NCI-H510A treated with DMSO at 0.1 percent for 48 hours (cell line): ENCODE measurements around the gene CHMP2B.
A peak's percentile ranks its signal among the peaks of the same experiment; 100 is the strongest.
"Not testable (repeated sequence)": the region's sequence is repeated elsewhere in the genome, so short reads cannot be mapped to it uniquely, and the experiment has no call there.

Experiments used
- DNase-seq: peaks from one replicate; lab custom pipeline; 2025; lab: John Stamatoyannopoulos, UW

CHMP2B gene

DNA sequence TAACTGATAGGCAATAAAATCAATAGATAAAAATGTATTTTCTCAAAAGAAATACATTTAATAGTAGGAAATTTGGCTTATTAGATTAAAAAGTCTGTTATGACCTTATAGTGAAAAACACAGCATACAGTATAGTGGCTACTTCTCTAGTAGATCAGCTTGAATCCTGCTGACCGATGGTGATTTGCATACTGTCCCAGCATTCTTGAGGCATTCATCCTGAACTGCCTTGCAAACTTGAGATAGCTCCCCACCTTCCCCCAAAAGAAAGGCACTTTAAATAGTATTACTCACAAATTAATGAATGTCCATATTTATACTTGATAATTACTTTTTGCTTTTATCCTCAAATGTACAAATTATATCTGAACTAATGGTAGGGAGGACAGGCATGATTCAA, 6.7 kb downstream of the CHMP2B start:
- no peak for DNase-seq

DNA sequence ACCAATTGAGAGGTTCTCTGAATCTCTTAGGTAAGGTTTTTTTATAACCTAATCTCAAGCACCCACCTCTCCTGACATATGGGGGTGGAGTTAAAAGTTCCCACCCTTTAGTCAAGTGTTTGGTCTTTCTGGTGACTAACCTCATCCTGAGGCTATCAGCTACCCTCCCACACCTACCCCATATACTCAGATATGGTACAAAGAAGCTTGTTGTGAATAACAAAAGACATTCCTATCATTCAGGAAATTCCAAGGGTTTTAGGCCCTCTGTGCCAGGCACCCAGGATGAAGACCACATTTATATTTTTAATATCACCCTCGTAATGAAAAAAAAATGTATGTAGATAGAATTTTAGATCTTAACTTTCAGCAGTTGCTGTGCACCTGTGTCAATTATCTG, 9.0 kb downstream of the CHMP2B start:
- DNase-seq = no peak

DNA sequence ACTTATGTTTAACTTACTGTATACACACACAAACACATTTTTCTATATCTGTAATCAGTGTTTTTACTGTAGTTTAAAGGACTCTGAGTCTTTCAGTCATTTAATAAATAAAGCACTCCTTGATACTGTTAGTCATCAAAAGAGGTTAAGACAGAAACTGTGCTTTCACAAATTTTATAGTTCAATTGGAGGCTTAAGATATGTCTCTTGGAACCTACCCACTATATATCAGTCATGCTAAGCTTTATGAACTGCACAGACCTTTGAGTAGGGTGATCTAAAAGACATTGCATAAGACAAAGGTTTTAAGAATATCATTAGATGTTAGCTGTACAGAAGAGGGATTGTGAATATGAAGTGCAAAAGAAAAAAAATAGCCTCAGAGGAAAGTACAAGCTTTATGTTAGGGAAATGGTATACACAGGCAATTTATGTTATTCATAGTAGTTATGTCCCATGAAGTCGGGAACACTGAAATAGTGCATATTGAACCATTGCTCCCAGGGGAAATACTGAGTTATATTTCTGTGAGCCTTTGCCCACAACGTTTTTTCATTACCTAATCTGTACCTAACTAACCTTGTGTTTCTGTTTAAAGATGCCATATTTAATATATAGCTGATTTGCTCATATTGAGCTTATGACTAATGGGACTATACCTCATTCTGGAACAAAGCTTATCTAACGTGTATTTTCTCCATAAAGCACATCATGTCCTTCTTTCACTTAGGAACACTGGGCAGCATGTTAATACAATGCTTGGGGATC, 19.7 kb downstream of the CHMP2B start:
- DNase-seq = no peak

DNA sequence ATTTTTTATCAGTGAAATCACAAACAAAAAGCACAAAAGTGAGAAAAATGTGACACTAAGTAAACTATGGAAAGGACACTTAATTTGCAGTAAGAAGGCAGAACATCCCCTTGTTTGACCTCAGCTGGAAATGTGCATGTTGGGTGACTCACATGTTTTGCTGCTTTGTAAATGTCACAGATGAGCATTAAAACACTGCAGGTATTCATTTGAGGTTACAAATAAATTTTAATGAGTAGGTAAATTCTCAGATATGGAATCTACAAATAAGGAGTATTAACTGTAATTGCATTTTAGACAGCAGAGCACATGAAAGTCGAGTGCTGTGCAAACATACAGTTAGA, 20.3 kb downstream of the CHMP2B start:
- DNase-seq = no peak

DNA sequence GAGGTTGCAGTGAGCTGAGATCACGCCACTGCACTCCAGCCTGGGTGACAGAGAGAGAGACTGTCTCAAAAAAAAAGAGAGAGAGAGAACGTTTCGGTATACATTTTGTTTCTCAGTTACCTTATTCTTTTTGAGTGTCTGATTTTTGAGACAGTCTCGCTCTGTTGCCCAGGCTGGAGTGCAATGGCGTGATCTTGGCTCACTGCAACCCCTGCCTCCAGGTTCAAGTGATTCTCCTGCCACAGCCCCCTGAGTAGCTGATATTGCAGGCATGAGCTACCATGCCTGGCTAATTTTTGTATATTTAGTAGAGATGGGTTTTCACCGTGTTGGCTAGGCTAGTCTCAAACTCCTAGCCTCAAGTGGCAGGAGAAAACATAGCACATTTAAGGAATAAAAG, 21.1 kb downstream of the CHMP2B start:
- not testable (repeated sequence) for DNase-seq

DNA sequence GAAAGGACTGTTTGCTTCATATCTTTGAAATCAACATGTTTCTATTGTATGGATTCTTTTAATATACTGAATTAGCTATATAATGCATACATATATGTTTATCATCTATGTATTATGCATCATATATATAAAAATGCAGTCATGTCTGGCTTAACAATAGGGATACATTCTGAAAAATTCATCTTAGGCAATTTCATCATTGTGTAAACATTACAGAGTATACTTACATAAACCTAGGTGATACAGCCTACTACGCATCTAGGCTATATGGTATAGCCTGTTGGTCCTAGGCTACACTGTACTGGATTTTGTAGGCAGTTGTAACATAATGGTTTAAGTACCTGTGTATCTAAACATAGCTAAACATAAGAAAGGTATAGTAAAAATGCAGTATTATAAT, 21.7 kb downstream of the CHMP2B start:
- DNase-seq = no peak

DNA sequence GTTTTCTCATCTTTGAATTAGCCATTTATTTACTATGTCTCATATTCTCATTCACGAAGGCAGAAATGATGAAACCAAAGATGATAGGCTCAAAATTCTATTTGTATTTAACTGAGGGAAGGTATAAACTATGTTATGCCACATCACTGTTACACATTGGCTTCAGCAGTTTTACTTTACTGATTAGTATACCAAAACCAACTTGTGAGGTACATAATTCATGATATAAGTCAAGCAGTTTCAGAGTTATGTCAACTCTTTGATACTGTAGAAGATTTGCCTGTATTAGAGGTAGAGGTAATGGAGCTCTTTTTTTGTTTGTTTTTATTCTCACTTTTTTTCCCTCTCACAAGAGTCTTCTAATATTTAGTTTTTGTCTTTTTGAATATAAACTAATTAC, 22.9 kb downstream of the CHMP2B start:
- DNase-seq = no peak

DNA sequence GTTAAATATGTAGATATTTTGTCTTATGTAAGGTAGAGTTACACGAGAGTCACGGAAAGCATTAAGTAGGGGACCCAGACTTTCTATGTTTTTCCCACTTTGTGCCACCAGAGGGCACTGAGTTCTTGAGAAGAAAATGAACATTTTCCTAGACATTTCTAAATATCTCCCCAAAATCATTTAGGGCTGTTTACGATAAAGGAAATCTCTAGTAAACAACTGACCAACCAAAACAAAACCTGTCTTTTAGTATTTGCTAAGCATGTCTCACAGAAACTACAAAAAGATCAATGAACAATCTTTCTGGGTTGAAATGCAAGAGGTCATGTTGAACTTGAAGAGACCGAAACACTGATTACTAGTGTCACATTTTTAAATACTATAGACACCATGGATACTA, 33.2 kb downstream of the CHMP2B start:
- DNase-seq = peak; percentile 30

DNA sequence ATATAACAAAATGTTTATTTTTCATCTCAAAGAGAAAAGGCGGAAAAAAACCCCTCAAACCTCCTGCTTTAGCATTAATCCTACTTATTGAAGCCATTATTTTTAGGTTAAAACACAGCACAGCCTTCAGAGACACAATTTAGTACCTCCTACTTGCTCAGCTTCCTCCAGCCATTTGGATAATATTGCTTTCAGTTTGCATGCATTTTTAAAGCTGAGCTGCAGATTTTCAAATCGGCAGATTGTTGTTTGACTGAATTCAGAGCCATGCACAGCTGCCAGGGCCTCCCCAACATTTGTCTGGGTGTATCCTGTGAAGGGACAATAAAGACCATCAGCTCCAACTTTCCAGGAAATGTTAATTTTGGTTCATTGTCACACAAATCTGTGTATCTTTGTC, 34.8 kb downstream of the CHMP2B start:
- no peak for DNase-seq

DNA sequence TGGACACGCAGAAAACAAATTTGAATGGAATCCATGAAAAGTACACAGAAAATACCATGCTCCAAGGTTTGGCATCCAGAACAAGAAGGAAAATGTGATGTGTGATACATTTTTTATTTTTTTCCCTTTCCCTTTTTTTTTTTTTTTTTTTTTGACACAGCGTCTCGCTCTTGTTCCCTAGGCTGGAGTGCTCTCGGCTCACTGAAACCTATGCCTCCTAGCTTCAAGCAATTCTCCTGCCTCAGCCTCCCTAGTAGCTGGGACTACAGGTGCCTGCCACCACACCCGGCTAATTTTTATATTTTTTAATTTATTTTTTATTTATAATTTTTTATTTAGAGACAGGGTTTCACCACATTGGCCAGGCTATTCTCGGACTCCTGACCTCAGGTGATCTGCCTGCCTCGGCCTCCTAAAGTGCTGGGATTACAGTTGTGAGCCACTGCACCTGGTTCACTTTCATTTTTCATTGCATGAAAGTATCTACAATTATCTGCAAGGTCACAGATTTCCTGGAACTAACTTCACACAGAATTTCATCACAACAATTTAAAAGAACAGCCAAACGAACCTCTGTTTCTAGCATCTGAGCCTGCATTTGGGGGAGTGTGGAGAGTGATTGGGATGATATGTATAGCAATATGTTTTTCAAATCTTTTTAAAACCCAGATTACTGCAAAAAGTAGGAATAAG, 41.0 kb downstream of the CHMP2B start:
- no peak for DNase-seq

DNA sequence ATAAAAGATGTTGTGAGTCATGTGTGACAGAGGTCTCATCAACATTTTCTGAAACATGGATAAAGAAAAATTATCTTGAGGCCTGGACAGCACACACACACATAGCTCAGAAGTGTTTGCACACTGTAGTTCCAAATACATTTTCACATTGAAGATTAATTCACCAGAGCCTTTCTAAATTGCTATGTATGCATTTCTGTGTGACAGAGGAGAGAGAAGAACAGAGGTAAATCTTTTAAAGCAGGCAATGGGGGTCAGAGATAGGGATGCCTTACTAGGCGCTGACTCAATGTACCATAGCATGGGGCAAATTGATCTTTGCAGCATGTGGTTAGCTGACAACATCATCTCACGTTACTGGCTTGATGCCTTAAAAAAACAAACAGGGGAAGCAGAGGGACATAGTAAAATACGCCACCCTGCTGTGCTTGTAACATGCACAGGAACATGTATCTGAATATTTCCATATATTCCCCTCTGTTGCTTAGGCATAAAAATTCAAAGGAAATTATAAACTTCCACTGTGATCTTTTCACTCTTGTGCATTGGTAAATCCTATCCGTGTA, 41.6 kb downstream of the CHMP2B start:
- DNase-seq = no peak

DNA sequence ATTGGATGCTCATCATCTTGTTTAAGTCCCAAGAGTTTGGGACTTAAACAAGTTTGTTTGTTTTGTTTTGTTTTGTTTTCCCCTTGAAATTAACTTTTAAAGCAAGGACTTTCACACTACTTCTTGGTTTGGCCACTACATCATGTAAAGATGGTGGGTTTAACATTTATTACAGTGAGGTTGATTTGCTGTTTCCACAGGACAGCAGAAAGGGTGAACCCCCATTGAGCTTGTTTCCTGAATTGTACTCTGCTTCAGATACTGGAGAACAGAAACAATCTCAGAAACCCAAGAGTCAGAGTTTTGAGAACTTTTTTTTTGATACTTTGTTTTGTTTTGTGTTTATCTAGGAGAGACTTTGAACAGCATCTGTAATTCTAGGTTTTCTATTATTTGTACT, 42.6 kb downstream of the CHMP2B start:
- no peak for DNase-seq

DNA sequence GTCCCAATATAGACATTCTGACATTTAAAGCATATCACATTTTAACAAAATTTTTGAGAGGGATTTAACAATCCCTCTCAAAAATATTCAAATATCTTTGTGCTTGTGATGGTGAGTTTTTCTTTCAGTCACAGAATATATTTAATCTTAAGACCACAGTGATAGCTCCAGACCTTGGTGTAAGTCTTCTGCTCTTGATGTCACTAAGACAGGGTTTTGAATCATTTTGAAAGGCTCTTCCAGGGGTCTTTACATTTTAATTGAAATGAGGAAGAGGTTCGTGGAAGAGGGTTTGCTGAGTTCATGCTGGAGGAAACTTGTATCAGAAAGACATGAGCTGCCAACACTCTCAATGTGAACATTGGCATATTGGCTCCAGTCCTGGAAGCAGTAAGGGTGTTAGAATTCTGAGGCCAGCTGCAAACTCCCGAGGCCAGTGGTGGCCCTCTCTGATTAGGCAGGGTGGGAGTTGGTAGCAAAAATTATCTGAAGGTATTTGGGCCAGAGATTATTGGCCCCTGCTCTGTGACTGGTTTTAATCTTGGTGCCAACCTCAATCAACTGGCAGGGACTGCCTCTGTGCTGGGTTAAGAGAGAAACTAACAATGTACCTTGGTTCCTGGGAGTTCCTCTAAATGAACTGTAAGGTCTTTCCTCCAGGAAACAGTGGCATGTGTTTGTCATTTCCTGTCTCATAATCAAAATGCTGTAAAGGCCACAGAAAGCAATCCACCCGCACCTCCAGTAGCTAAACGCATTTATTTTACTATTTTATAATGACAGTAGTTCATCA, 44.0 kb downstream of the CHMP2B start:
- DNase-seq = no peak

DNA sequence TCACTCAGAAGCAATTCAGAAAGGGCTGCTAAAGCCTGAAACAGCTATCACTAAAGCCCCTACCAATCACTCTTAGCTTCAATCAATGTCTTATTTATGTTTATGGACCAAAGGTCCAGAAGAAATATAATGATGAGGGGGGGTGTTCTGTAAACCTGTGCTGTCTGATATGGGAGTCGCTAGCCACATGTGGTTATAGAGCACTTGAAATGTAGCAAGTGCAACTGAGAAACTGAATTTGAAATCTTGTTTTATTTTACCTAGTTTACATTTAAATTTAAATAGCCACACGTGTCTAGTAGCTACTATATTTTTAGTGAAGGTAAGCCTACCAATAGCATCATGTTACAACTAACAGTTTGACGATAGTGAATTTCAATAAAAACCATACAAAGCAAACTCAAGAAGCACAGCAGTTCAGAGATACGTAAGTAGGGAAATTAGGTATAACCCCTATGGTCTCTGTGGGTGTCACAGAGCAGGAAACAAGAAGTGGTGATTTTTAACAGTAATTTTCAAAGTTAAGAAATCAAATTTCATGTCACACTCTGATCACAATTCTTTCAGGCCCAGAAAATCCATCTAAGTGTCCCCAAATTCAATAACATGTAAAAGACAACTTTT, 45.7 kb downstream of the CHMP2B start:
- no peak for DNase-seq

DNA sequence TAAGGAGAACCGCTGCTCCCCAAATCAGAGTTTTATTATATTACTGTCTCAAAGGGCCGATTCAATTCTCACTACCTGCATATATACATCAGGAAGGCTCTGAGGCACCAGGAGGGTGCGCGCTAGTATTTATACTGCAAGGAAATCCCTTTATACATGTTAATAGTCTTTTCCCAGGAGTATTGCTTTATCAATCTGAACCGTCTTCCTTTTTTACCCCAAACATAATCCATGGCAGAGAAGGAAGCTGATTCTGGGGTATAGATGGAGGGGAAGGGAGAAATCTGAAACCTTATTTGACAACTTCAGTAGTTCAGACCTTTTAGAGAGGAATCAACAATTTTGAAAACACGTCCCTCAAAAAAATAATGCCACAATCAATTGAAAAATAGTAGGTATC, 49.4 kb downstream of the CHMP2B start, which contains the start of gene POU1F1:
Gene POU1F1 (minus strand): TSS at position 101 of the 400 bp plus-strand sequence. CDS start 122 bp downstream, outside the sequence.
- no peak for DNase-seq

DNA sequence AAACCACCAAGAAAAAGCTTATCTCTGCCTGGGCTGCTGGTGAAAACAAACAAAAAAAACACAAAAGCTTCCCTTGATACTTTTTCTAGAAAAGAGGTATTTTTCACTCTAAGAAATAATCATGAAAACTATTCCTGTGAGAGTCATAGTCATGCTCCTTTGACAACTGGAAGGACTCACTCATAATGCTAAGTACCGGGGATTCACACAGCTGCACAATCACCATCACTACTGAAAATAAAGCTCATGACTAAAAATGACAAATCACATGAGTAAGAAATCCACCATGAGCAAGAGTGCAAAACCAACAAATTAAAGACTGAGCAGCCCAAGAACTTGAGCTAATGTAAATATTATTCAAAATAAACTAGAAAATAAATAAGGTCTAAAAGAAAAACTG, 59.9 kb downstream of the CHMP2B start:
- no peak for DNase-seq

DNA sequence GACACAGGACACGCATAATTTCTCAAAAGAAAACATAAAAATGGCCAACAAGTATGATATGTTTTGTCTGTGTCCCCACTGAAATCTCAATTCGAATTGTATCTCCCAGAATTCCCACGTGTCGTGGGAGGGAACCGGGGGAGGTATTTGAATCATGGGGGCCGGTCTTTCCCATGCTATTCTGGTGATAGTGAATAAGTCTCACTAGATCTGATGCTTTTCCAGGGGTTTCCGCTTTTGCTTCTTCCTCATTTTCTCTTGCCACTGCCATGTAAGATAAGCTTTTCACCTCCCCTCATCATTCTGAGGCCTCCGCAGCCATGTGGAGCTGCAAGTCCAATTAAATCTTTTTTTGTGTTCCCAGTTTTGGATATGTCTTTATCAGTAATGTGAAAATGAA, 61.3 kb downstream of the CHMP2B start:
- no peak for DNase-seq

DNA sequence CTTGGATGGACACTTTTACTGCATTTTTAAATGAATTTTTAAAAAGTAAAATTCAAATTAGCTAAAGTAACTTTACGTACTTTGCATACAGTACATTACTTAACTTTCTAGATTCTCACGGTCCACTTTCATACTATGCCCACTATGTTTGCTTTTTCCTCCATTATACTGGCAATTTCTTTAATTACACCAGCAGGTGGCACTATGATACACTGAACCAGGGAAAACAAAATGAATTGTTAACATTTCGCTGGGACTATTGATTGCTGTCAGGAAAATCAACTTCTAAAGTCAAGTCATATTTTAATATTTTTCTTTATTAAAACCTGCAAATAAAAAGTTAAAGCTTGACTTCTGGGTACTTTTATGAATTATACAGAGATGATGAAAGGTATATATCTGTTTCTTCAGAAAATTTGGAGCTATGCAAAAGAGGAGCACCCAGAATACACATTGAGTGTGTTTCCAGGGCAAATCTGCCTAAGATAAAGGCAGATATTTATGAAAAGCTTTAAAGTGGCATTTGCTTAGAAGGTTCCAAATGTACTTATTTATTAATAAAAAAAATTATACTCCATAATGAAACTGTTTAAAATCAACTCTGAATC, 71.1 kb downstream of the CHMP2B start:
- peak; percentile 61 for DNase-seq

DNA sequence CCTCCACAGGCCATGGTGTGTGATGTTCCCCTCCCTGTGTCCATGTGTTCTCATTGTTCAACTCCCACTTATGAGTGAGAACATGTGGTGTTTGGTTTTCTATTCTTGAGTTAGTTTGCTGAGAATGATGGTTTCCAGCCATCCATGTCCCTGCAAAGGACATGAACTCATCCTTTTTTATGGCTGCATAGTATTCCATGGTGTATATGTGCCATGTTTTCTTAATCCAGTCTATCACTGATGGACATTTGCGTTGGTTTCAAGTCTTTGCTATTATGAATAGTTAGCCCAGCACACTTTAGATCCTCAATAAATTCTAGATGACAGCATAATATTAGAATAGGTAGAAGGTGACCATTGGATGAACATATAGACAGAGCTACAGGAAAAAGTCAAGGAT, 77.9 kb downstream of the CHMP2B start:
- DNase-seq = not testable (repeated sequence)
